DOHH2 (cell line): Measurements from ENCODE around the gene CASS4.

ENCODE experiments used
- H3F3A ChIP-seq: fragments of 200-600 bp; sonication (generic), shearing (Covaris generic); 2 replicates; pipeline ENCODE4 v1.6.0; 2016; ENCODE audit warnings: antibody characterized with exemption, mild to moderate bottlenecking; ENCODE audit not compliant: control insufficient read depth, insufficient read depth
- H3K27ac ChIP-seq: fragments of 200-600 bp; sonication (generic); 2 replicates; pipeline ENCODE4 v1.5.1; 2014; ENCODE audit warnings: low read depth, mild to moderate bottlenecking, low read length, moderate library complexity
- H3K27me3 ChIP-seq: fragments of 200-600 bp; sonication (generic); 2 replicates; pipeline ENCODE4 v1.6.1; 2014; ENCODE audit warnings: mild to moderate bottlenecking, low read length, mixed read lengths; ENCODE audit not compliant: control insufficient read depth
- H3K36me3 ChIP-seq: fragments of 200-600 bp; sonication (generic); 2 replicates; pipeline ENCODE4 v1.6.1; 2014; ENCODE audit warnings: mild to moderate bottlenecking, low read length, moderate library complexity, mixed read lengths; ENCODE audit not compliant: control insufficient read depth
- H3K4me1 ChIP-seq: fragments of 200-600 bp; sonication (generic); 2 replicates; pipeline ENCODE4 v1.6.1; 2014; ENCODE audit warnings: mild to moderate bottlenecking, low read length, mixed read lengths; ENCODE audit not compliant: control insufficient read depth
- H3K4me2 ChIP-seq: fragments of 200-600 bp; sonication (generic); 2 replicates; pipeline ENCODE4 v1.6.0; 2014; ENCODE audit warnings: mild to moderate bottlenecking, low read length, moderate library complexity
- H3K4me3 ChIP-seq: fragments of 200-600 bp; sonication (generic); 2 replicates; pipeline ENCODE4 v1.5.1; 2014; ENCODE audit warnings: mild to moderate bottlenecking, low read length, mixed read lengths
- H3K79me2 ChIP-seq: fragments of 200-600 bp; sonication (generic); 2 replicates; pipeline ENCODE4 v1.6.1; 2014; ENCODE audit warnings: mild to moderate bottlenecking, low read length, mixed read lengths; ENCODE audit not compliant: control insufficient read depth
- H3K9me2 ChIP-seq: fragments of 200-600 bp; sonication (generic); replicated peaks from 2 replicates; pipeline ENCODE4 v1.6.1; 2014; ENCODE audit warnings: mild to moderate bottlenecking, low read length, mixed read lengths; ENCODE audit not compliant: control insufficient read depth
- H3K9me3 ChIP-seq: fragments of 200-600 bp; sonication (generic); 2 replicates; pipeline ENCODE4 v1.6.1; 2014; ENCODE audit warnings: antibody characterized with exemption, low read length, mixed read lengths; ENCODE audit not compliant: control insufficient read depth, insufficient read depth
- H4K20me1 ChIP-seq: fragments of 200-600 bp; sonication (generic); 2 replicates; pipeline ENCODE4 v1.6.0; 2014; ENCODE audit warnings: low read depth, mild to moderate bottlenecking, antibody characterized with exemption, low read length, moderate library complexity; ENCODE audit not compliant: control insufficient read depth, insufficient read depth
- EZH2phosphoT487 ChIP-seq: fragments of 200-600 bp; sonication (generic); IDR thresholded peaks from 2 replicates; pipeline ENCODE4 v1.6.1; 2017; ENCODE audit warnings: borderline replicate concordance, mild to moderate bottlenecking, antibody characterized with exemption, low read length, moderate library complexity, mixed read lengths
- TF ChIP-seq, protein P1 (sequence below): fragments of 200-600 bp; sonication (generic); IDR thresholded peaks from one replicate; pipeline ENCODE4 v1.5.1; 2014; ENCODE audit warnings: antibody characterized with exemption, mild to moderate bottlenecking, low read depth, low read length; ENCODE audit not compliant: poor library complexity, severe bottlenecking

CASS4 gene

GRCh38 chr20:56411759-56412472 lies at the start of gene CASS4:
Gene CASS4 (plus strand): TSS chr20:56412260. CDS start chr20:56412459, 199 bp downstream.
- Histone ChIP-seq H3K4me3 (no peak within 1 kb of the TSS), H3K36me3 (peaks cover 35% of the 10 kb centered on the region), H3K79me2 (no peaks in the 10 kb centered on the region), H3K9me2 (no peaks in the 10 kb centered on the region), H3K4me2 (no peak within 1 kb of the TSS), H3K9me3 (no peaks in the 10 kb centered on the region), H3K27ac (no peak within 1 kb of the TSS), H3K4me1 (no peaks in the 10 kb centered on the region), H3F3A (no peaks in the 10 kb centered on the region; the same call in 1 of the 2 replicates), H4K20me1 (peaks cover 4% of the 10 kb centered on the region; the same call in 1 of the 2 replicates), H3K27me3 (no peaks in the 10 kb centered on the region)
- TF ChIP-seq, protein P1, sequence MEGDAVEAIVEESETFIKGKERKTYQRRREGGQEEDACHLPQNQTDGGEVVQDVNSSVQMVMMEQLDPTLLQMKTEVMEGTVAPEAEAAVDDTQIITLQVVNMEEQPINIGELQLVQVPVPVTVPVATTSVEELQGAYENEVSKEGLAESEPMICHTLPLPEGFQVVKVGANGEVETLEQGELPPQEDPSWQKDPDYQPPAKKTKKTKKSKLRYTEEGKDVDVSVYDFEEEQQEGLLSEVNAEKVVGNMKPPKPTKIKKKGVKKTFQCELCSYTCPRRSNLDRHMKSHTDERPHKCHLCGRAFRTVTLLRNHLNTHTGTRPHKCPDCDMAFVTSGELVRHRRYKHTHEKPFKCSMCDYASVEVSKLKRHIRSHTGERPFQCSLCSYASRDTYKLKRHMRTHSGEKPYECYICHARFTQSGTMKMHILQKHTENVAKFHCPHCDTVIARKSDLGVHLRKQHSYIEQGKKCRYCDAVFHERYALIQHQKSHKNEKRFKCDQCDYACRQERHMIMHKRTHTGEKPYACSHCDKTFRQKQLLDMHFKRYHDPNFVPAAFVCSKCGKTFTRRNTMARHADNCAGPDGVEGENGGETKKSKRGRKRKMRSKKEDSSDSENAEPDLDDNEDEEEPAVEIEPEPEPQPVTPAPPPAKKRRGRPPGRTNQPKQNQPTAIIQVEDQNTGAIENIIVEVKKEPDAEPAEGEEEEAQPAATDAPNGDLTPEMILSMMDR, result no peak
- no peak for TF ChIP-seq EZH2phosphoT487

DNA sequence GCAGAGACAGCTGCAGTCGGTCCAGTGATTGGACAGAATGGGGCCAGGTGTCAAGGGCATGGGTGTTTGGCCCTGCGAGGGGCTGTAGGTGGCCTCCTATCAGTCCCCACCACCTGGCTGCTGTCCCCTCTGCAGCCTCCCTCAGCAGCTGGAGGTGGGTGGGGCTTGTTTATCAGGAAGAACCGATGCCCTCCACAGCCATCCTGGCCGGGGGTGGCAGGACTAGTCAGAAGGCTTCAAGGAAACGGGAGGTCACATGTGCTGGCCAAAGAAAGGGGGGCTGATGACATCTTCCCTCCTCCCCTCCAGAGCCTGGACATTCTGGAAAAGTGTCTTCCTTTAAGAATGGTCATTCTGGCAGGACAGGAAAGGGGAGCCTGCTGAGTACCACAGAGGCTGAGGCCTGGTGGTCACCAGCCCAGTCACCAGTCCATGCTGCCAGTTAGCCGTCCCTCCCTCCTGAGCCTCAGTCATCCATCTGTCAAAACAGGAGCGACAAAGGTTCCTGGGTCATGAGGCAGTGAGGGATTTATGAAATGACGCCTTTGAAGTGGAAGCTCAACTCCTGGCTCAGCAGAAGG lies 49.1 kb upstream of the CASS4 start:
- Histone ChIP-seq H3K27me3 (peaks cover 6% of the 10 kb centered on the region), H3K4me3 (no peak overlapping the region), H3K9me2 (no peaks in the 10 kb centered on the region), H3K4me2 (no peak overlapping the region), H3K79me2 (no peaks in the 10 kb centered on the region), H3K4me1 (peaks cover 5% of the 10 kb centered on the region; the same call in 1 of the 2 replicates), H3K27ac (no peak overlapping the region), H3K36me3 (no peaks in the 10 kb centered on the region), H4K20me1 (no peaks in the 10 kb centered on the region), H3F3A (no peaks in the 10 kb centered on the region), H3K9me3 (no peaks in the 10 kb centered on the region)
- TF ChIP-seq EZH2phosphoT487, result no peak
- TF ChIP-seq, protein P1, result no peak

DNA sequence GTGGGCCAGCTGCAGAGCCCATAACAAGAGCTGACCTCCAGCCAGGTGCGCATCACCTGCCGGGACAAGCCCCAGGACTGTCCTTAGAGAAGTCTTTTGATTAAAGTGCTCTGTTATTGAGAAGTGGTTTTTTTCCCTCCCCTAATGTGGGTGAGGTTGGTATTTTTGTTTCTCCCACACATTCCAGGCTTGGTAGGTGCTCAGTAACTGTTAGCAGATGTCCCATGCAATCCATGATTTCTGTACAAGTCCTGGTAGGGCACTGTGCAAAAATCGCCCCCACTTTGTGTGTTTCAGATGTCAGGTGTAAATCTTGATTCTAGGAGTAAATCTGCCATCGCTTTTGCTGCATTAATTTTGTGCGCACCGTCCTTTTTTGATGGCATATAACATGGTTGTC lies 48.6 kb upstream of the CASS4 start:
- Histone ChIP-seq H3K9me3 (no peaks in the 10 kb centered on the region), H3K4me2 (no peak overlapping the region), H3K27me3 (peaks cover 3% of the 10 kb centered on the region), H3K36me3 (peaks cover under 1% of the 10 kb centered on the region), H4K20me1 (no peaks in the 10 kb centered on the region), H3K9me2 (no peaks in the 10 kb centered on the region), H3K79me2 (no peaks in the 10 kb centered on the region), H3K4me1 (peaks cover 5% of the 10 kb centered on the region; the same call in 1 of the 2 replicates), H3K4me3 (no peak overlapping the region), H3K27ac (no peak overlapping the region), H3F3A (peaks cover 5% of the 10 kb centered on the region)
- TF ChIP-seq, protein P1, result no peak
- TF ChIP-seq EZH2phosphoT487, result no peak
